Ecto neural progenitor cell (in vitro differentiated cells): ENCODE measurements around the gene KLHDC8B.

Experiments
- DNase-seq: peaks from one replicate; pipeline ENCODE4 v3.0.0-alpha.2; 2018; ENCODE audit warnings: low spot score

The KLHDC8B gene

DNA sequence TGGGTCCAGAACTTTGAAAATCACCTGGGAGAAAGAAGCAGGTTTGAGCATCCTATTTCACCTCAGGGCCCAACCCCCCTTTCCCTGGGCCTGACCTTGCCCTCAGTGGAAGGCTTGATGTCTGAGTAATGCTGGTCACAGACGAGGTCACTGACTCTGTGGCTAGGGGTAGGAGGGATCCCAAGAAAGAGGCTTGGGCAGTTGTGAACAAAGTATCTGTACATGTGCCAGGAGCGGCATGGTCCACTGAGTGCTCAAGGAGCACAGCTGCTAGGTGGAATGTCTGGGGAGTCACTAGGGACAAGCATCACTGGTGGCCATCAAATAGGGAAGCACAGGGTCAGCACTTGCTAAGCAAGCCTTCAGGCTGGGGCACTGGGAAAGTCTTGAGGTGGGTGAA lies 12.6 kb upstream of the KLHDC8B start:
- no peak for DNase-seq

- DNase-seq, result no peak
Measured at GRCh38 chr3:49161197-49161596, 10.2 kb upstream of the KLHDC8B start.

DNA sequence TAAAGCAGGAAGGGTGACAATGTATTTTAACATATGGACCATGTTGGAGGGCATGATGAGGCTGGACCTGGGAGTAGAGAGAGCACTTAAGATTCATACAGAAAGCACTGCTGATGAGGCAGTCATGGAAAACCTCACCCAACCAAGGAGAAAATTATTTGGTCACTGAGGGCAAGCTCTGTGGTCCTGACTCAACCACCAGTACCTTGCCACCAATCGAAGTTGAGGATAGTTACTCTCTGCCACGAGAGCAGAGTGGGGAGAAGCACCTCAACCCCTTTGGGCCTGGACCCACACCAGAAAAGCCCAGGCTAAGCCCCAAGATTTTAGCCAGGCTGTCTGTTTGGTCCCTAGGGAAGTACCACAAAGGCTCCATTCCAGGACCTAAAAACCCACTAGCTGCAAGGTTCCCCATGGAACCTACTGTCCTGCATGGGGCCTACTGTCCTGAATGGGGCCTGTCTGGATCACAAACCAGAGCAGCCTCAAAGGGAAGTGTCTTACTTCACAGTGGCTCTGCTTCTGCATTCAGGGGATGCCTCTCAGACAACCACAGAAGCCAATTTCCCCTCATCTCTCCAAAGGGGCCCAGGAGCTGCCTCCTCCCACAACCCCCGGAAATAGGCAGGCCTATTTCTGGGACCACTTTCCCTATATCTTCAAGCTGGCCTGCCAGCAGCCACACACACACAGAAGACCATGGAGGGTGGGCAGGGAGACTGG lies 9.4 kb upstream of the KLHDC8B start:
- DNase-seq, result no peak

DNA sequence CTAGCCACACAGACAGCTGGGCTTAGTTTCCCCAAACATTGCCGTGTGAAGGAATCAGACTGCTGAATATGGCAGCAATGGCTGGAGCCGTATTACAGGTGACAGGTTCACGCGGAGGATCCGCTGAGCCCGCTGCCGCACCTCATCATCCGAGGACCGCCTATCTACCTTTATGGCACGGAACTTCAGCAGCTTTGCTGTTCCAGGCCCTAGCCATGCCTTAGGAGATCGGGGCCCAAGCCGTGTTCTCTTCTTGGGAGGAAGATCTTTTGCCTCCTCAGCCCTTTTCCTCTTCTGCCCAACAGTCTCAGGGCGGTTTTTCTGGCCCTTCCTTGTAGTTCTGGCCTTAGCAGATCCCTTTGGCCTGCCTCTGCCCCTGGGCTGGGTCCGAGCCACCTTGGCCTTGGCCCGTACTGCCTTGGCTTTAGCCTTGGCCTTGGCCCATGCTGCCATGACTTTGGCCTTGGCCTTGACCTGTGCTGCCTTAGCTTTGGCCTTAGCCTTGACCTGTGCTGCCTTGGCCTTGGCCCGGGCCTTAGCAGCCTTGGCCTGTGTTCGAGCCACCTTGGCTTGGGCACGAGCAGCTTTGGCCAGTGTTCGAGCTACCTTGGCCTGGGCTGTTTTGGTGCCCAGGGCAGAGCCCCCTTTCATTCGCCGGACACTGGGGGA lies 8.5 kb upstream of the KLHDC8B start:
- no peak for DNase-seq

DNA sequence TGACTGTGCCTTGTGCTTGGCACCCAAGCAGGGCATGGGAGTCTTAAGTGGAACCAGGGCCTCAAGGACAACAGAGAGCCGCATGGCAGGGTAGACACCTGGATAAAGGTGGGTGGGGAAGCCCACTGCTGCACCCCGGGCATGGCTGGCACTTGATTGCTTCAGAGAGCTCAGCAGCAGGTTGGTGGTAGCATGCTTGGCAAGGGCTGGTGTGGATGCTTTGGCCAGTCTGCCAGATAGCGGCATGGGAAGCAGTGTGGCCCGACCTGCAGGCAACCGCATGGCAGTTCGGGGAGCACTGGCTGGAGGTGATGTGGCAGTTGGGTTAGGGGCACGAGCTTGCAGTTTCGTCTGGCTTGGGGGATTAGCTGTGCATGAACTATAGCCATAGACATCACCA lies 7.8 kb upstream of the KLHDC8B start:
- DNase-seq, result no peak

GRCh38 chr3:49164983-49165720 lies 6.2 kb upstream of the KLHDC8B start:
- no peak for DNase-seq

- peak; percentile 85 for DNase-seq
Measured at GRCh38 chr3:49165771-49166751, 5.3 kb upstream of the KLHDC8B start, which contains the start of gene CCDC71. Gene CCDC71, minus strand, starts transcription at chr3:49166331. Its CDS starts 2,123 bp downstream, at chr3:49164208.

- no peak for DNase-seq
Measured at GRCh38 chr3:49166752-49167556, 4.4 kb upstream of the KLHDC8B start.

DNA sequence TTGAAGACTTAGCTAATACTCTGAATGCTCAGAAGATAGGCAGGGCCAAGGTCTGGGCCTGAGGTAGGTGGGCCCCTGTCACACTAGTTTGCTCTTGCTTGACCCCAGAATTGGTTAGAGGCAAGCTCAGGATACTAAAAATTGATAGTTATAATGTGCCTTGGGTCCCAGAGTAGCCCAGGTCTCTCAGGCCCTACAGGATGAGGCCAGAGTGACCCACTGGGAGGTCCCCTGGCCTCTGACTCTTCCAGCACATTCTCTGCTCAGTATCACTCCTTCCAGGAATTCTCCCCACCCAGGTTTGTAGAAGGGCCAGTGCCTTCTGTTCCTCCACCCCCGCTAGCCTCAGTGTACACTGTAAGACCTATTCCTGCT lies 667 bp upstream of the KLHDC8B start:
- DNase-seq, result no peak

DNA sequence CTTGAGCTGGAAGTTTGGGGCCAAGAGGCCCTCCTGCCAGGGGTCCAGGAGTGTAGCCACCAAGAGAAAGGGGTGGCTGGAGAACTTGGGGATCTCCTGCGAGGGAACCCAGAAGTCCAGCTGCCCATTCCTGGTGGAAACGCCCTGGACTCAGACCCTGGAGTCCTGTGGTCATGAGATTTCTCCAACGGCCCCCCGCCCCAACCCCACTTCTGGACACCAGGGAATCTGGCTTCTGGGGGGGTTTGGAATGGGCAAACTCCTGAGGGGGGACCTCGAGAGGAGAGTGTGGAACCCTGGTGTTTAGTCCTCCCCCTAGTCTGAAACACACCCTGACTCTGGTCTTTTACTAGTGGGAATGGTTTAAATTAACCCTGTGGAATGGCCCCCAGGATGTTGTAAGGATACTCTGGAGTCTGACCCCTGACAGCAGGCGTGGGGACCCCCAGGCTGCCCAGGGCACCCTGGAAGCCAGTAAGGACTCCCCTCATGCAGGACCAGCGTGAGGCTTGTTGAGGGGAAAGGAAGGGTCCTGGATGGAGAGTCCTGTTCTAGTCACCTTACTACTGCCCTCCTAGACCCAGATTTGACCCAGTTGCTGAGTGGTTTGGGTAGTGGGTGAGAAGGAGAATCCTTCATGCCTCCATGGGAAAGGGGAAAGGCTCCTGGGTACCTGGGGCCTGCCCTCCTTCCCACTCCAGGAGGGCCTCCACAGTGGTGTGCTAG lies 540 bp downstream of the KLHDC8B start:
- DNase-seq, result no peak

DNA sequence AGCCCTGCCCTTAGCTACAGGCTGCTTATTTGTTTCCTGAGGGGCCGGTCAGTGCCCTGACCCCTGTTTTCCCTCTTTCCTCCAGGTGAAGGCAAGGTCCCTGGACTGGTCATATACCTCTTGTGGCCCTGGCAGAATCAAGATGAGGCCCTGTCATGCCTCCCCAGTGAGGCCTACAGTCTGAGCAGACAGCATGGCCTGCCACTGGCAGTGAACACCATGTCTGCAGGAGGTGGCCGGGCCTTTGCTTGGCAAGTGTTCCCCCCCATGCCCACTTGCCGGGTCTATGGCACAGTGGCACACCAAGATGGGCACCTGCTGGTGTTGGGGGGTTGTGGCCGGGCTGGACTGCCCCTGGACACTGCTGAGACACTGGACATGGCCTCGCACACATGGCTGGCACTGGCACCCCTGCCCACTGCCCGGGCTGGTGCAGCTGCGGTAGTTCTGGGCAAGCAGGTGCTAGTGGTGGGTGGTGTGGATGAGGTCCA lies 1.2 kb downstream of the KLHDC8B start:
- no peak for DNase-seq

GRCh38 chr3:49173116-49173791 lies 1.9 kb downstream of the KLHDC8B start:
- DNase-seq, result peak; percentile 86

GRCh38 chr3:49173792-49174170 lies 2.4 kb downstream of the KLHDC8B start:
- DNase-seq, result peak; percentile 86

DNA sequence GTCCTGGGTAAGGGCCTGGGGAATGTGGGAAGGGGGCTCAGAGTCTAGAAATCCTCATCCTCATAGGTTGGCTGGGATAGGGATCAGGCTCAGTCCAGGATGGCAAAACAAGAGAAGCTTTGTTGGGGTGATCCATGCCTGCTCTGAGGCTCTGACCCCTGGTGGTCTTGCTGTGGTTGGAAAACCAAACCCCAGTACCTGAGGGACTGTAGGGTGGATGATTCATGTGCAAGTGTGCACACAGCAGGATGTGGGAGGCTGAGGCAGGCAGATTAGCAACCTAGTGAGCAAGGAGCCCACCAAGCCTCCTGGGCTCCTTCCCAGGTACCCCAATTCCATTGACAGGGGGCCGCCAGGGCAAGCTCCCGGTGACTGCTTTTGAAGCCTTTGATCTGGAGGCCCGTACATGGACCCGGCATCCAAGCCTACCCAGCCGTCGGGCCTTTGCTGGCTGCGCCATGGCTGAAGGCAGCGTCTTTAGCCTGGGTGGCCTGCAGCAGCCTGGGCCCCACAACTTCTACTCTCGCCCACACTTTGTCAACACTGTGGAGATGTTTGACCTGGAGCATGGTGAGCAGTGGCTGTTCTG lies 3.1 kb downstream of the KLHDC8B start:
- no peak for DNase-seq

GRCh38 chr3:49175530-49175929 lies 4.1 kb downstream of the KLHDC8B start:
- DNase-seq, result no peak

- DNase-seq, result no peak
Measured at GRCh38 chr3:49177073-49177472, 5.7 kb downstream of the KLHDC8B start.

DNA sequence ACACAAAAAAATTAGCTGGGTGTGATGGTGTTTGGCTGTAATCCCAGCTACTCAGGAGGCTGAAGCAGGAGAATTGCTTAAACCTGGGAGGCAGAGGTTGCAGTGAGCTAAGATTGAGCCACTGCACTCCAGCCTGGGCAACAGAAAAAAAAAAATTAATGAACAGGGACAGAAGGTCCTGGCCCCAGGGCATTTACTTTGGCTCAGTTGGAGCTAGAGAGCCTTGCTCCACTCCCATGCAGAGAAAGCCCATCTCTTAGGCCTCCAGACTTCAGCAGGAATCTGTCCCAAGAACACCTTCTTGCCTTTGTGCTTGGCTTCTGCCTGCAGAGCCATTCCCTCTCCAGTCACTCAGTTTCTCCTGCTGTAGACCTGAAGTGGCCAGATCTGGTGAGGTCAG lies 8.7 kb downstream of the KLHDC8B start:
- no peak for DNase-seq

DNA sequence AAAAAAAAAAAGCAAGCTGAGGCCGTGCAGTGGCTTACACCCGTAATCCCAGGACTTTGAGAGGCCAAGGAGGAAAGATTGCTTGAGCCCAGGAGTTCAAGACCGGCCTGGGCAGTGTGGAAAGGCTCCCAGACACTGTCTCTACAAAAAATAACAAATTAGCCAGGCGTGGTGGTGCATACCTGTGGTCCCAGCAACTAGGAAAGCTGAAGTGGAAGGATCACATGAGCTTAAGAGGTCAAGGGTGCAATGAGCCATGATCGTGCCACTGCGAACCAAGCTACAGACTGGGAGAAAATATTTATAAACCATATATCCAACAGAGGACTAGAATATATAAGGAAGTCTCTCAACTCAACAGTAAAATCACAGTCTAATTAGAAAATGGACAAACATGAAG lies 10.0 kb downstream of the KLHDC8B start:
- DNase-seq, result no peak

DNA sequence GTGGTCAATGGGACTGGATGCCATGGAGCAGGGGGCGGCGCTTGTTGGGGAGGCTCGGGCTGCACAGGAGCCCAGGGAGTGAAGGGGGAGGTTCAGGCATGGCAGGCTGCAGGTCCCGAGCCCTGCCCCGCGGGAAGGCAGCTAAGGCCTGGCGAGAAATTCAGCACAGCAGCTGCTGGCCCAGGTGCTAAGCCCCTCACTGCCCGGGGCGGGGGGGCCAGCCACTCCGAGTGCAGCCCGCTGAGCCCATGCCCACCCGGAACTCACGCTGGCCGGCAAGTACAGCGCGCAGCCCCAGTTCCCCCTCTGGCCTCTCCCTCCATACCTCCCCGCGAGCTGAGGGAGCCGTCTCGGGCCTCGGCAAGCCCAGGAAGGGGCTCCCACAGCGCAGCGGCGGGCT lies 11.3 kb downstream of the KLHDC8B start:
- DNase-seq, result no peak
